GM20431 (cell line): ENCODE measurements around the gene CNTN1.

Experiments
- in situ Hi-C: fragments of 300-500 bp; cut with MseI, MboI; formaldehyde crosslinking; loops from one replicate; pipeline ENCODE4 v1.15.0; 2020; ENCODE audit warnings: low sequenced_read_pairs; ENCODE audit not compliant: unreplicated experiment

Gene CNTN1

GRCh38 chr12:40760821-40761220 is 68.6 kb downstream of the CNTN1 start:
- in situ Hi-C loops: no loop called here

GRCh38 chr12:40762072-40762471 is 69.8 kb downstream of the CNTN1 start:
- in situ Hi-C loops: no loop called here

GRCh38 chr12:40768125-40768864 is 76.1 kb downstream of the CNTN1 start:
- in situ Hi-C loops: no loop called here

GRCh38 chr12:40769846-40770245 is 77.6 kb downstream of the CNTN1 start:
- in situ Hi-C loops: no loop called here

GRCh38 chr12:40770781-40771180 is 78.5 kb downstream of the CNTN1 start:
- in situ Hi-C loops: no loop called here

- in situ Hi-C loops: no loop called here
Measured at GRCh38 chr12:40775661-40776060, 83.4 kb downstream of the CNTN1 start.

- in situ Hi-C loops: no loop called here
Measured at GRCh38 chr12:40784102-40784501, 91.9 kb downstream of the CNTN1 start.

- in situ Hi-C loops: no loop called here
Measured at GRCh38 chr12:40788276-40788675, 96.0 kb downstream of the CNTN1 start.

- in situ Hi-C loops: no loop called here
Measured at GRCh38 chr12:40792792-40793386, 100.7 kb downstream of the CNTN1 start.

GRCh38 chr12:40793471-40793870 is 101.2 kb downstream of the CNTN1 start:
- in situ Hi-C loops: no loop called here

- in situ Hi-C loops: no loop called here
Measured at GRCh38 chr12:40794087-40794486, 101.8 kb downstream of the CNTN1 start.

- in situ Hi-C loops: no loop called here
Measured at GRCh38 chr12:40801082-40801481, 108.8 kb downstream of the CNTN1 start.

GRCh38 chr12:40801861-40802260 is 109.6 kb downstream of the CNTN1 start:
- in situ Hi-C loops: no loop called here

GRCh38 chr12:40802656-40803055 is 110.4 kb downstream of the CNTN1 start:
- in situ Hi-C loops: no loop called here

- in situ Hi-C loops: no loop called here
Measured at GRCh38 chr12:40819436-40820108, 127.3 kb downstream of the CNTN1 start.

- in situ Hi-C loops: no loop called here
Measured at GRCh38 chr12:40820794-40821484, 128.7 kb downstream of the CNTN1 start.

GRCh38 chr12:40825156-40825555 is 132.9 kb downstream of the CNTN1 start:
- in situ Hi-C loops: no loop called here

- in situ Hi-C loops: no loop called here
Measured at GRCh38 chr12:40827683-40828592, 135.7 kb downstream of the CNTN1 start.

GRCh38 chr12:40828593-40828990 is 136.4 kb downstream of the CNTN1 start:
- in situ Hi-C loops: no loop called here

GRCh38 chr12:40829738-40830144 is 137.5 kb downstream of the CNTN1 start:
- in situ Hi-C loops: no loop called here
